PC-9 (cell line): Measurements from ENCODE around the gene RBMX. TPM values are rescaled to one million over a fixed set of nuclear protein-coding genes. Genes with fewer than 3 reads are reported as not detected.

Experiments
- BruUV-seq: library from RNA; stranded (reverse); fragments of 400-500 nt; replicated peaks from 2 replicates; lab custom pipeline; 2021; lab: Mats Ljungman, UMichigan
- CTCF ChIA-PET: fragments of 300-600 bp; sonication (Branson Sonifier 250); formaldehyde crosslinking; loops from one replicate; lab custom pipeline; 2022; ENCODE audit warnings: antibody characterized with exemption; lab: Charles Lee
- POLR2A ChIA-PET: fragments of 300-600 bp; sonication (Branson Sonifier 250); formaldehyde crosslinking; loops from one replicate; lab custom pipeline; 2022; ENCODE audit warnings: antibody characterized with exemption; ENCODE audit not compliant: unreplicated experiment; lab: Charles Lee
- DNase-seq, 2 experiments: peaks; one replicate each; pipeline versions ENCODE4 v3.0.0 to v3.0.0-alpha.2; 2015 to 2022; ENCODE audit warnings: mixed read lengths in 1 of 2
- H2AFZ ChIP-seq: fragments of 200-600 bp; sonication (generic); 2 replicates; pipeline ENCODE4 v1.8.1; 2017; ENCODE audit warnings: antibody characterized with exemption
- H3F3A ChIP-seq: fragments of 200-600 bp; sonication (generic); 2 replicates; pipeline ENCODE4 v1.8.1; 2017; ENCODE audit warnings: antibody characterized with exemption, mild to moderate bottlenecking, low read depth; ENCODE audit not compliant: insufficient read depth
- H3K27ac ChIP-seq: fragments of 200-600 bp; sonication (generic); 2 replicates; pipeline ENCODE4 v1.6.1; 2016; ENCODE audit warnings: mixed run types
- H3K27me3 ChIP-seq: fragments of 200-600 bp; sonication (generic); 2 replicates; pipeline ENCODE4 v1.6.1; 2016; ENCODE audit warnings: low read depth, mixed run types; ENCODE audit not compliant: insufficient read depth
- H3K36me3 ChIP-seq: fragments of 200-600 bp; sonication (generic); 2 replicates; pipeline ENCODE4 v1.6.1; 2016; ENCODE audit warnings: low read depth, mixed run types
- H3K4me1 ChIP-seq: fragments of 200-600 bp; sonication (generic); replicated peaks from 2 replicates; pipeline ENCODE4 v1.6.1; 2016; ENCODE audit warnings: mixed run types; ENCODE audit not compliant: insufficient read depth
- H3K4me2 ChIP-seq: fragments of 200-600 bp; sonication (generic); 2 replicates; pipeline ENCODE4 v1.6.1; 2017; ENCODE audit warnings: mixed run types
- H3K4me3 ChIP-seq: fragments of 200-600 bp; sonication (generic); 2 replicates; pipeline ENCODE4 v1.6.1; 2016; ENCODE audit warnings: mixed run types
- H3K79me2 ChIP-seq: fragments of 200-600 bp; sonication (generic); 2 replicates; pipeline ENCODE4 v1.6.1; 2017; ENCODE audit warnings: low read depth, mixed run types
- H3K9me2 ChIP-seq: fragments of 200-600 bp; sonication (generic); 2 replicates; pipeline ENCODE4 v1.8.1; 2017; ENCODE audit warnings: mild to moderate bottlenecking; ENCODE audit not compliant: insufficient read depth
- H3K9me3 ChIP-seq: fragments of 200-600 bp; sonication (generic); 2 replicates; pipeline ENCODE4 v1.8.1; 2016; ENCODE audit warnings: low read depth; ENCODE audit not compliant: insufficient read depth
- H4K20me1 ChIP-seq: fragments of 200-600 bp; sonication (generic); 2 replicates; pipeline ENCODE4 v1.8.1; 2017; ENCODE audit not compliant: insufficient read depth
- EZH2 ChIP-seq: fragments of 200-600 bp; sonication (generic); IDR thresholded peaks from 2 replicates; pipeline ENCODE4 v1.8.0; 2017; ENCODE audit warnings: antibody characterized with exemption, low read depth
- intact Hi-C: fragments of 100-400 bp; cut with micrococcal nuclease; formaldehyde crosslinking; loops from one replicate; pipeline ENCODE4 v1.10.0; 2022; ENCODE audit not compliant: unreplicated experiment
- total RNA-seq: library from RNA; stranded (reverse); gene quantifications from 2 replicates; pipeline ENCODE4 v1.2.3, GENCODE V29; 2021
- TF ChIP-seq, protein P1 (sequence below): fragments of 200-600 bp; sonication (generic); conservative IDR thresholded peaks from 2 replicates; pipeline ENCODE4 v1.6.1; 2017; ENCODE audit warnings: mixed run types, antibody characterized with exemption, mild to moderate bottlenecking, moderate library complexity

Gene RBMX
- total RNA-seq, 1 experiment from 2014 or later: 275 TPM

DNA sequence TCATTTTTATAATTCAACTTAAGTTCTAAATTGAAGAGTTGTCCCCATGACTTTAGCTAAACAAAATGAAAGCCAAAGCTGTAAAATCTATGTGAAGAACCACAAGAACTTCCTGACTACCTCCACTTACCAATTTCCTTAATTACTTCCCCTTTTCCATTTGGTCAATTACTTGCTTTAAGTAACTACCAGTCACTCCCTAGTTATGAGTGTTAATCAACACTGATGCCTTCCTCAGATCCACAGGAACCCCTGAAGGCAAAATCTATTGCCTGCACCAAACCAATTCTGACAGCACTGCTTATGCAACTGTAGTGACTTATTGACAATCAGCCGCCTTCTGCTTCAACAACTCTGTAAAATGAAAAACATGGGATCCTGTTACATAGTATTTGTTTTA lies 10.5 kb downstream of the RBMX start:
- no peak for TF ChIP-seq EZH2
- TF ChIP-seq, protein P1, sequence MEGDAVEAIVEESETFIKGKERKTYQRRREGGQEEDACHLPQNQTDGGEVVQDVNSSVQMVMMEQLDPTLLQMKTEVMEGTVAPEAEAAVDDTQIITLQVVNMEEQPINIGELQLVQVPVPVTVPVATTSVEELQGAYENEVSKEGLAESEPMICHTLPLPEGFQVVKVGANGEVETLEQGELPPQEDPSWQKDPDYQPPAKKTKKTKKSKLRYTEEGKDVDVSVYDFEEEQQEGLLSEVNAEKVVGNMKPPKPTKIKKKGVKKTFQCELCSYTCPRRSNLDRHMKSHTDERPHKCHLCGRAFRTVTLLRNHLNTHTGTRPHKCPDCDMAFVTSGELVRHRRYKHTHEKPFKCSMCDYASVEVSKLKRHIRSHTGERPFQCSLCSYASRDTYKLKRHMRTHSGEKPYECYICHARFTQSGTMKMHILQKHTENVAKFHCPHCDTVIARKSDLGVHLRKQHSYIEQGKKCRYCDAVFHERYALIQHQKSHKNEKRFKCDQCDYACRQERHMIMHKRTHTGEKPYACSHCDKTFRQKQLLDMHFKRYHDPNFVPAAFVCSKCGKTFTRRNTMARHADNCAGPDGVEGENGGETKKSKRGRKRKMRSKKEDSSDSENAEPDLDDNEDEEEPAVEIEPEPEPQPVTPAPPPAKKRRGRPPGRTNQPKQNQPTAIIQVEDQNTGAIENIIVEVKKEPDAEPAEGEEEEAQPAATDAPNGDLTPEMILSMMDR: no peak
- H3K4me2 ChIP-seq: no peak overlapping the region
- DNase-seq: no peak
- H3K4me3 ChIP-seq: no peak overlapping the region
- H3K36me3 ChIP-seq: peaks cover 70% of the 10 kb centered on the region
- ChIA-PET POLR2A (interaction anchor here (0.6 kb wide), 1 partner anchor 9 kb away, joined by 3 read pairs; no protein-coding TSS in a partner anchor), CTCF (interaction anchor here (0.5 to 0.6 kb wide), 2 partner anchors 52 to 162 kb away, joined by 3 to 6 read pairs; no protein-coding TSS in a partner anchor)
- peaks cover 35% of the 10 kb centered on the region; the same call in 1 of the 2 replicates for H3K79me2 ChIP-seq
- peaks cover 70% of the 10 kb centered on the region for H3F3A ChIP-seq
- no peak overlapping the region for H3K27ac ChIP-seq
- no TSS peak for BruUV-seq
- no peaks in the 10 kb centered on the region for H3K4me1 ChIP-seq
- no peak overlapping the region for H2AFZ ChIP-seq
- intact Hi-C loops: no loop called here
- peaks cover 46% of the 10 kb centered on the region for H4K20me1 ChIP-seq
- no peaks in the 10 kb centered on the region for H3K9me2 ChIP-seq
- H3K27me3 ChIP-seq: no peaks in the 10 kb centered on the region
- H3K9me3 ChIP-seq: no peaks in the 10 kb centered on the region

DNA sequence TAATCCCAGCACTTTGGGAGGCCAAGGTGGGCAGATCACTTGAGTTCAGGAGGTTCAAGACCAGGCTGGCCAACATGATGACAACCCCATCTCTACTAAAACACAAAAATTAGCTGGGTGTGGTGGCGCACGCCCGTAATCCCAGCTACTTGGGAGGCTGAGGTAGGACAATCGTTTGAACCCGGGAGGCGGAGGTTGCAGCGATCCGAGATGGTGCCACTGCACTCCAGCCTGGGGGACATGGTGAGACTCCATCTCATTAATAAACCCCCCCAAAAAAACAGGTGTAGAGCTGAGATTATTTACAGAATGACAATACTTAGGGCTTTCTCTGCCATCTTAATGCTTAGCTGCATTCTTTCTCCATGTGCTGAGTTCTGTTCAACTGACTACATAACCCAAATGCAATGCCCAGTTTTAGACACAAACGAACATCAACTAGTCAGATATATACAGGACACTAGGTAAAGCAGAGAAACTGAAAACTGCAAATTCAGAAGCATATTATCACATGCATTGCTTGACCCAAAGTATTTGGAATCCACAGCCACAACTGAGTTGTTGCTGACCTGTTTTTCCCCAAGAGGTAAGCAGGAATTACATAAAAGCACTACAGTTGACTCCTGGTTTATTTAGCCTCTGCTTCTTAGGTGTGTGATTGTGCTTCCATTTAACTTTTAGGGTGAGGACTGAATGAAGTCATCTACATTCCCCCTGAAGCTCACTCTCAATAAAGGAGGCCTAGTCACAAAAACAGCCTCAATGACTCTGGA lies 12.1 kb downstream of the RBMX start:
- H3K36me3 ChIP-seq: peaks cover 55% of the 10 kb centered on the region
- no peaks in the 10 kb centered on the region for H3K9me2 ChIP-seq
- ChIA-PET POLR2A (interaction anchor here (0.6 kb wide), 2 partner anchors 11 to 183 kb away, joined by 3 to 10 read pairs; no protein-coding TSS in a partner anchor), CTCF (interaction anchor here (0.6 kb wide), 1 partner anchor 28 kb away, joined by 3 read pairs; no protein-coding TSS in a partner anchor)
- H3K4me3 ChIP-seq: no peak overlapping the region
- H3K27me3 ChIP-seq: no peaks in the 10 kb centered on the region
- H4K20me1 ChIP-seq: peaks cover 38% of the 10 kb centered on the region
- H3K4me1 ChIP-seq: no peaks in the 10 kb centered on the region
- H3K79me2 ChIP-seq: peaks cover 28% of the 10 kb centered on the region; the same call in 1 of the 2 replicates
- no peaks in the 10 kb centered on the region for H3K9me3 ChIP-seq
- intact Hi-C loops: no loop called here
- no peak for DNase-seq
- no peak for TF ChIP-seq EZH2
- TF ChIP-seq, protein P1: no peak
- no TSS peak for BruUV-seq
- H3F3A ChIP-seq: peaks cover 62% of the 10 kb centered on the region
- no peak overlapping the region for H2AFZ ChIP-seq
- no peak overlapping the region for H3K4me2 ChIP-seq
- H3K27ac ChIP-seq: no peak overlapping the region

DNA sequence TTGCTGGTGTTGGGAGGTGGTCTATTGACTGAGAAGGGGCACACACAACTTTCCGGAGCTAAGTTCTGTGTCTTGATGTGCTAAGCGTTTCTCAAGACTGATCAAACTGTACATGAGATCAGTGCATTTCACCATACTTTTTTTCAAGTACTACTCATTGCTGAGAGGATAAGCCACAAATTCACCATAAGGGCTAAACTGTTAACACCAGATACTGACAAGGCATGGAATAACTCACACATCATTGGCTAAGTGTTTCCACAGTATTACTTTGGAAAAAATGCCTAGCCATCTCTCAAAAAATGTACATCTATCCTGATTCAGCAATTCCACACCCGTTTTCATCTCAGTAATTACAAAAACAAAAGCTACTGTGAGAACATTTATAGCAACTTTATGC lies 13.0 kb downstream of the RBMX start:
- Histone ChIP-seq H3K4me2 (no peak overlapping the region), H3K4me1 (no peaks in the 10 kb centered on the region), H4K20me1 (peaks cover 38% of the 10 kb centered on the region), H3K27ac (no peak overlapping the region), H2AFZ (no peak overlapping the region), H3K79me2 (peaks cover 21% of the 10 kb centered on the region; the same call in 1 of the 2 replicates), H3K4me3 (no peak overlapping the region), H3K27me3 (no peaks in the 10 kb centered on the region), H3K36me3 (peaks cover 47% of the 10 kb centered on the region), H3K9me2 (no peaks in the 10 kb centered on the region), H3K9me3 (no peaks in the 10 kb centered on the region), H3F3A (peaks cover 52% of the 10 kb centered on the region)
- TF ChIP-seq, protein P1: no peak
- POLR2A ChIA-PET: interaction anchor here (0.6 kb wide), 2 partner anchors 12 to 183 kb away, joined by 3 to 10 read pairs; no protein-coding TSS in a partner anchor
- intact Hi-C loops: no loop called here
- DNase-seq: no peak
- CTCF ChIA-PET: interaction anchor here (0.6 kb wide), 1 partner anchor 27 kb away, joined by 3 read pairs; no protein-coding TSS in a partner anchor
- BruUV-seq: no TSS peak
